HG03469 (cell line): Measurements from ENCODE around the gene PRICKLE2.

ENCODE experiments used
- ATAC-seq: cut with Tn5 transposase; IDR thresholded peaks from one replicate; pipeline ENCODE4 v1.9.1; 2021; ENCODE audit warnings: mild to moderate bottlenecking, moderate library complexity, moderate number of reproducible peaks; ENCODE audit not compliant: unreplicated experiment

PRICKLE2 gene

GRCh38 chr3:64222501-64223111 is 2.7 kb downstream of the PRICKLE2 start:
- no peak for ATAC-seq

- no peak for ATAC-seq
These were observed 3.6 kb downstream of the PRICKLE2 start for GRCh38 chr3:64221571-64222257.

GRCh38 chr3:64220161-64220914 is 4.9 kb downstream of the PRICKLE2 start:
- ATAC-seq = no peak

- ATAC-seq = no peak
These were observed 6.5 kb downstream of the PRICKLE2 start for GRCh38 chr3:64218746-64219145.

- ATAC-seq = no peak
These were observed 6.9 kb downstream of the PRICKLE2 start for GRCh38 chr3:64218329-64218728.

- ATAC-seq = no peak
These were observed 8.8 kb downstream of the PRICKLE2 start for GRCh38 chr3:64216274-64217147.

- no peak for ATAC-seq
These were observed 9.7 kb downstream of the PRICKLE2 start for GRCh38 chr3:64215559-64215958.

- no peak for ATAC-seq
These were observed 10.2 kb downstream of the PRICKLE2 start for GRCh38 chr3:64215103-64215502.

GRCh38 chr3:64214381-64215018 is 10.8 kb downstream of the PRICKLE2 start:
- ATAC-seq = no peak

GRCh38 chr3:64213962-64214379 is 11.3 kb downstream of the PRICKLE2 start:
- ATAC-seq = no peak

- no peak for ATAC-seq
These were observed 11.9 kb downstream of the PRICKLE2 start for GRCh38 chr3:64213224-64213878.

- no peak for ATAC-seq
These were observed 15.2 kb downstream of the PRICKLE2 start for GRCh38 chr3:64209866-64210621.

GRCh38 chr3:64207289-64208080 is 17.8 kb downstream of the PRICKLE2 start:
- no peak for ATAC-seq

- ATAC-seq = no peak
These were observed 21.0 kb downstream of the PRICKLE2 start for GRCh38 chr3:64203969-64204908.

- ATAC-seq = no peak
These were observed 22.1 kb downstream of the PRICKLE2 start for GRCh38 chr3:64203216-64203615.

- no peak for ATAC-seq
These were observed 25.3 kb downstream of the PRICKLE2 start for GRCh38 chr3:64199932-64200331.

GRCh38 chr3:64196236-64196929 is 28.9 kb downstream of the PRICKLE2 start:
- no peak for ATAC-seq
